ENCODE measurements around the gene LPA. TPM values are rescaled to one million over a fixed set of nuclear protein-coding genes. Genes with fewer than 3 reads are reported as not detected.

LPA gene
- total RNA-seq, 1 experiment from 2014 or later: not detected

DNA sequence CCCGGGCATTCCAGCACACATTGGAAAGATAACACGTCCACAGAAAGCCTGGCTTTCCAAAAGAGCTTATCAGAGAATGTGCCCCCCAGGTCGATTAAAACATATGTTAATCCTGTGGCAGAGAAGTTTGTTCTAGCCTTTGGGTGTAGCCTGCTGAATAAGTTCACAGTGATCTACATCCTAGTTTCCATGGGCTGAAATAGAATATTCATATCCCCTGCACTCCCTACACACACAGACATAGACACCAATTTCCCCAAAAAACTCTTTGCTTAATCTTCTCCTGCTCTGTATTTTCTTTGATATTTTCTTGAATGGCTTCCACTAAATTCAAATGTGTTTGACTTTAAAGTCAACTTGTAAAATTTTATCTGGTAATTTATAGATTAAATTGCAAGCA, 1.6 kb downstream of the LPA start:
- CTCF ChIA-PET: no interaction called here
- intact Hi-C loops (cut with micrococcal nuclease): no loop called here
- BruUV-seq (replicated peaks): no TSS peak

DNA sequence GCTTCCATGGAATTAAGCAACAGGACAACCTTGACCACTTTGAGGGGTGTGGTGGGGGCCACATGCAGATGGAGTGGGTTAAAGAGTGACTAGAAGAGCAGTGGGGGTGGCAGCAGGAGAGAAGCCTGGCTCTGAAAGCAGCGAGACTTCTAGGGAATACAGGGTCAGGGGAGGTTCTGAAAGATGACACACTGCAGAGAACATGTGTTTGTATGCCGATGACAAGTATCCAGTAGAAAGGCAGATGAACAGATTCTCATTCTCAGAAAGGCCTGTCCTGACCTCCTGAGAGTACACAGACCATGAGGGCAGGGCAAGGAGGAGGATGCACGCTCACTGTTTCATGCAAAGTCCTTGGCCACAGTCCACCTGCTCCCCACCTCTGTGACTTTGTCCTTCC, 2.9 kb downstream of the LPA start:
- H4K20me1 ChIP-seq (ENCODE audit: low read length): no peaks in the 10 kb centered on the region
- no peak for TF ChIP-seq EZH2phosphoT487 (IDR thresholded peaks at IDR 0.05; ENCODE audit: borderline replicate concordance, low read length)
- TF ChIP-seq EZH2 (IDR thresholded peaks at IDR 0.05; ENCODE audit: low read length, unreplicated experiment): no peak
- TF ChIP-seq, protein P1, sequence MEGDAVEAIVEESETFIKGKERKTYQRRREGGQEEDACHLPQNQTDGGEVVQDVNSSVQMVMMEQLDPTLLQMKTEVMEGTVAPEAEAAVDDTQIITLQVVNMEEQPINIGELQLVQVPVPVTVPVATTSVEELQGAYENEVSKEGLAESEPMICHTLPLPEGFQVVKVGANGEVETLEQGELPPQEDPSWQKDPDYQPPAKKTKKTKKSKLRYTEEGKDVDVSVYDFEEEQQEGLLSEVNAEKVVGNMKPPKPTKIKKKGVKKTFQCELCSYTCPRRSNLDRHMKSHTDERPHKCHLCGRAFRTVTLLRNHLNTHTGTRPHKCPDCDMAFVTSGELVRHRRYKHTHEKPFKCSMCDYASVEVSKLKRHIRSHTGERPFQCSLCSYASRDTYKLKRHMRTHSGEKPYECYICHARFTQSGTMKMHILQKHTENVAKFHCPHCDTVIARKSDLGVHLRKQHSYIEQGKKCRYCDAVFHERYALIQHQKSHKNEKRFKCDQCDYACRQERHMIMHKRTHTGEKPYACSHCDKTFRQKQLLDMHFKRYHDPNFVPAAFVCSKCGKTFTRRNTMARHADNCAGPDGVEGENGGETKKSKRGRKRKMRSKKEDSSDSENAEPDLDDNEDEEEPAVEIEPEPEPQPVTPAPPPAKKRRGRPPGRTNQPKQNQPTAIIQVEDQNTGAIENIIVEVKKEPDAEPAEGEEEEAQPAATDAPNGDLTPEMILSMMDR (conservative IDR thresholded peaks at IDR 0.05; ENCODE audit: low read depth, low read length): no peak
- no peaks in the 10 kb centered on the region for H3K9me3 ChIP-seq (ENCODE audit: low read length)
- peaks cover 22% of the 10 kb centered on the region for H3K27me3 ChIP-seq (ENCODE audit: low read length)
- H3K9ac ChIP-seq (ENCODE audit: low read length): no peak overlapping the region
- H3K4me2 ChIP-seq (ENCODE audit: low read length): no peak overlapping the region
- no peak overlapping the region for H3K27ac ChIP-seq (ENCODE audit: low read length)
- intact Hi-C loops (cut with micrococcal nuclease): no loop called here
- POLR2A ChIA-PET (ENCODE audit: unreplicated experiment): no interaction called here
- no peaks in the 10 kb centered on the region for H3K4me1 ChIP-seq (ENCODE audit: insufficient read depth, low read length)
- no peaks in the 10 kb centered on the region for H3F3A ChIP-seq (ENCODE audit: low read length, unreplicated experiment)
- no peaks in the 10 kb centered on the region for H3K9me2 ChIP-seq (replicated peaks; ENCODE audit: low read length)
- ATAC-seq (no peak), DNase-seq (no peak)
- no TSS peak for BruUV-seq (replicated peaks)
- H2AFZ ChIP-seq (ENCODE audit: low read length): no peak overlapping the region
- H3K79me2 ChIP-seq (ENCODE audit: low read length): no peaks in the 10 kb centered on the region
- CTCF ChIA-PET: no interaction called here
- H3K4me3 ChIP-seq (ENCODE audit: low read length): no peak overlapping the region
- no peaks in the 10 kb centered on the region for H3K36me3 ChIP-seq (ENCODE audit: low read depth, low read length)

More for the DNA sequence above, 1.6 kb downstream of the LPA start:
- H4K20me1 ChIP-seq (ENCODE audit: low read length): no peaks in the 10 kb centered on the region
- H3K27ac ChIP-seq (ENCODE audit: low read length): no peak overlapping the region
- H3K36me3 ChIP-seq (ENCODE audit: low read depth, low read length): no peaks in the 10 kb centered on the region
- ATAC-seq (no peak), DNase-seq (no peak)
- no peak overlapping the region for H2AFZ ChIP-seq (ENCODE audit: low read length)
- H3K79me2 ChIP-seq (ENCODE audit: low read length): no peaks in the 10 kb centered on the region
- H3F3A ChIP-seq (ENCODE audit: low read length, unreplicated experiment): no peaks in the 10 kb centered on the region
- no peak overlapping the region for H3K4me2 ChIP-seq (ENCODE audit: low read length)
- H3K9me2 ChIP-seq (replicated peaks; ENCODE audit: low read length): no peaks in the 10 kb centered on the region
- TF ChIP-seq EZH2phosphoT487 (IDR thresholded peaks at IDR 0.05; ENCODE audit: borderline replicate concordance, low read length) (no peak), EZH2 (IDR thresholded peaks at IDR 0.05; ENCODE audit: low read length, unreplicated experiment) (no peak)
- TF ChIP-seq, protein P1 (conservative IDR thresholded peaks at IDR 0.05; ENCODE audit: low read depth, low read length): no peak
- POLR2A ChIA-PET (ENCODE audit: unreplicated experiment): no interaction called here
- H3K27me3 ChIP-seq (ENCODE audit: low read length): peaks cover 30% of the 10 kb centered on the region
- no peak overlapping the region for H3K9ac ChIP-seq (ENCODE audit: low read length)
- H3K9me3 ChIP-seq (ENCODE audit: low read length): no peaks in the 10 kb centered on the region
- H3K4me1 ChIP-seq (ENCODE audit: insufficient read depth, low read length): no peaks in the 10 kb centered on the region
- H3K4me3 ChIP-seq (ENCODE audit: low read length): no peak overlapping the region

DNA sequence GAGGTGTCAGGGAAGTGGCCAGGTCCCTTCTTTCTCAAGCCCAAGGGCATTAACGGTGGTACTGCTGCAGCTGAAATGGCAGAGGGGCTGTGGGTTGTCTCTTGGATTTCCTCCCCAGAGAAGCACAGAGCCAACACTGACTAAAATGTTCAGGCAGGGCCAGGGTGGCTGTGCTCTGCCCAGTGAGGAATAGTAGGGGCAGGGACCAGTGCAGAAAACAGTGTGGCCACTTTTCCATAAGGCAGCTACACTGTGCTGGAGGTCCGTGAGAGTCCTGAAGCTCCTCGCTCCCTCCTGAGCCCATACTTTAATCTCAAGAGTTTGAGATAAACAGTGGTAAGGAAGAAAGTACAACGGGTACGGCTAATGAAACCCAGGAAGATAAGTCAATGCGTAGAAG, 4.5 kb downstream of the LPA start:
- Histone ChIP-seq H3K27ac (ENCODE audit: low read length) (no peak overlapping the region), H3K4me1 (ENCODE audit: insufficient read depth, low read length) (no peaks in the 10 kb centered on the region), H3K9ac (ENCODE audit: low read length) (no peak overlapping the region), H3K79me2 (ENCODE audit: low read length) (no peaks in the 10 kb centered on the region), H2AFZ (ENCODE audit: low read length) (no peak overlapping the region), H3K9me2 (replicated peaks; ENCODE audit: low read length) (no peaks in the 10 kb centered on the region), H3K27me3 (ENCODE audit: low read length) (peaks cover 16% of the 10 kb centered on the region), H3F3A (ENCODE audit: low read length, unreplicated experiment) (no peaks in the 10 kb centered on the region), H4K20me1 (ENCODE audit: low read length) (no peaks in the 10 kb centered on the region), H3K9me3 (ENCODE audit: low read length) (no peaks in the 10 kb centered on the region), H3K4me3 (ENCODE audit: low read length) (no peak overlapping the region), H3K4me2 (ENCODE audit: low read length) (no peak overlapping the region), H3K36me3 (ENCODE audit: low read depth, low read length) (no peaks in the 10 kb centered on the region)
- no peak for ATAC-seq
- intact Hi-C loops (cut with micrococcal nuclease): no loop called here
- ChIA-PET POLR2A (ENCODE audit: unreplicated experiment) (no interaction called here), CTCF (no interaction called here)
- TF ChIP-seq, protein P1 (conservative IDR thresholded peaks at IDR 0.05; ENCODE audit: low read depth, low read length): no peak
- TF ChIP-seq EZH2phosphoT487 (IDR thresholded peaks at IDR 0.05; ENCODE audit: borderline replicate concordance, low read length): no peak
- no TSS peak for BruUV-seq (replicated peaks)
- DNase-seq: no peak

All from PC-3 (cell line).